Measurements from ENCODE around the gene SLC7A8.
"Not testable (repeated sequence)": the region's sequence is repeated elsewhere in the genome, so short reads cannot be mapped to it uniquely, and the experiment has no call there.

The SLC7A8 gene

DNA sequence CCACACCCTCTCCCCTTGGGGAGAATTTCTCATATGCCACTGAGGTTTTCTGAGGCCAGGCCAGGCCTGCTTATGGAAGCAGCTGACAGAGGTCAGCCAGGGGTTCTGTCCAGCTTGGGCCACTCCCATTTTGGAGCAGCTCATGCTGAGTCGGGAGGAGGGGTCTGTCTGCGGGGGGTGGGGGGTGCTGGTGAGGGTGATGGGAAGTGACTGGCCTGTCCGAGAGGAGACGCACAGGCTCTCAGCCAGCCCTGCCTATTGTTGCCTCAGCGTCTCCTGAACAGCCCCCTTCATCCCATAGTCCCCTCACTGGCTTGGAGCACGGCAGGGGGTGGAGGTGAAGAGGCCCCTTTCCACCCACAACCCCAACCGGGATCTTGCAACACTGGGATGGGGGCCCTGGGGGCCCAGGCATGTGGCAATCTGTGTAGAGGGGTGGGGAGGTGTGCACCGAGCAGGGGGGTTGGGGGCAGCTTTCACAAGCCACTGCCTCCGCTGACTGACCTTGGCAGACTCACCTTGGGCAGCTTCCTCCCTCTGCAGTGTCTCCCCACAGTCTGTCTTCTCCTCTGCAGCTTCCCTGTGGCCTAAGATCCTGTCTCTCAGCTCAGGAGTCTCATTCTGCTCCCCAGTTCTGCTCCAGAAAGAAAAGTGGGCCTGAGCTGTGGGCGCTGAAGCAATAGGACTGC lies 69.9 kb downstream of the SLC7A8 start:
- no peak for DNase-seq

DNA sequence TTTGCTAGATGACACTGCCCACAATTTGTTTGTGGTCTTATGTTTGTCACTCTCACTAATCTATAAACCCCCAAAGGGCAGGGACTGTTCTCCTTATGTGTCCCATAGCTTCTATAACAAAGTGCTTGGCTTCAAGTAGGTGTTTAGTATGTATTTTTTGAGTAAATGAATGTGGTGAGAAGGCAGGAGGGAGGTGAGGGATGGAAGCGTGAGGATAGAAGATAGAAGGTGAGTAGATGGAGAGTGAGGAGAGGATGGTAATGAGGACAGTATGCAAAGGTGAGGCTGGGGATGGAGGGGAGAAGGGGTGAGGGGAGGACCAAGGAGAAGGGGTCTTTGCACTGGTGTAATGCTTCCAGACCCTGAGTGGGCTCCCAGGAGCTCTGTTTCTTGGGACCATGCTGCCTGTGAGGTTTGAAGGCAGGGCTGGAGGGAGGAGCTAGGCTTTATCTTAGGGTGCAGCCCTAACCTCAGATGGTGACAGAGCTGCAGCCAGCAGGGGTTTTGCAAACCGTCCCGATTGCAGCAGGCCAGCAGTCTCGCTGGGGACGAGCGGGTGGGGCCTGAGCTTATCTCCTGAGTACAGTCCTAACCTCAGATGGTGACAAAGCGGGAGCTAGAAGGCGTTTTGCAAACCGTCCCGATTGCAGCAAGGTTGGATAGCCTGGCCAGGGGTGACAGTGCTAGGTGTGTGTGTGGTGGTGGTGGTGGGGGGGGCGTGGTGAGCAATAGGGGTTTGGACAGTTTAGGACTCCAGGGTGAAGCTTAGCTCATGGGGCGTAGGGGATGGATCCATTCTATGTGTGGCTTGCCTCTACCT lies 70.9 kb downstream of the SLC7A8 start:
- no peak for DNase-seq

DNA sequence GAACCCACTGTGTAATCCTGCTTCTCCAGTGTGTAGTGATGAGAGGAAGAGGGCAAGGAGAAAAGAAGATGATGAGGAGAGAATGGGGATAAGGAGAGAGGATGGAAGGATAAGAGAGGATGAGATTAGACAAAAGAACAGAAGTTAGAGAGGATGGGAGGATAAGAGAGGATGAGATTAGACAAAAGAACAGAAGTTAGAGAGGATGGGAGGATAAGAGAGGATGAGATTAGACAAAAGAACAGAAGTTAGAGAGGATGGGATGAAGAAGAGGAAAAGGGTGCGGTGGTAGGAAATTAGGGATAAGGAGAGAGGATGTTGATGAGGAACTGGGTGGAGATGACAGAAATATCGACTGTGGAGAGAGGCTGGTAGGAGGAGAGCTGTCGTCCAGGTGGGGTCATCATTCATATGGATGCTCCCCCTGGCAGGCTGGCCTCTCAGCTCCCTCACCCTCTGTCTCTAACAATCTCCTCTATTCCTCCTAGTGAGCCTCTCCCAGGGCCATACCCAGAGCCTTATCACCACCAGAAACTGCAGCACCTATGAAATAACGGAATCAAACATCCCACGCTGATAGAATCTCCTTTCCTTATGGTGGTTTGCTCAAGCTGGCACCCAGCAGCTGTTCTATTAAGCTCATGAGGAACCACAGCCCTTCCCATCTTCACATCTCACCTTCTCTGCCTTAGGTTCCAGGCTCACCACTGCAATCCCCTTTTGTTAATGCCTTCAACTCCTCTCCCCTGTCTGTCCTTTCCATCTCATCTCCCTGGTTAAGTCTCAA lies 72.7 kb downstream of the SLC7A8 start:
- no peak for DNase-seq

DNA sequence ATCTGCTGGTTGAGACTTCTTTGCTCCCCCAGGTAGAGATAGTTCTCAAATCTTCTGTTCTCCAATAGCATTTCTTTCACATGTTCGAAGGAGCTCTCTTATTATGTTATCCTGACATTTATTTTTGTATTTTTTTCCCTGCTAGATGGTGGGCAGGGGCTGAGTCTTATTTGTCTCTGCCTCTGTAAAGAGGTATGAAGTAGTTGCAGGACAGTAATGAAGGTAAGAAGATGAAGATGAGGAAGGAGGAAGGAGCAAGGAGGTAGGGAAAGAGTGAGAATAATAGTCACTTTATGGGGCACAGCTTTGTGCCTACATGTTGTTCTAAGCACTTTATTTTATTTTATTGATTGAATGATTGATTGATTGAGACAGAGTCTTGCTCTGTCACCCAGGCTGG lies 73.7 kb downstream of the SLC7A8 start:
- no peak for DNase-seq

DNA sequence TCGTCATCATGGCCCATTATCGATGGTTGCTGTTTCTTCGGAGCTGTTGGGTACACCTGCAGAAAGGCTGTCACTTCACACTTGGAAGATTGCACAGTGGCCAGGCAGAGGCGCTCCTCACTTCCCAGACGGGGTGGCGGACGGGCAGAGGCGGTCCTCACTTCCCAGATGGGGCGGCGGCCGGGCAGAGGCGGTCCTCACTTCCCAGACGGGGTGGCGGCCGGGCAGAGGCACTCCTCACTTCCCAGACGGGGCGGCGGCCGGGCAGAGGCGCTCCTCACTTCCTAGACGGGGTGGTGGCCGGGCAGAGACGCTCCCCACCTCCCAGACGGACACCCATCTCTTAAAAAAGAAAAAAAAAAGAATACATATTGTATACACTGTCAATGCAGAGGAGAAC lies 75.3 kb downstream of the SLC7A8 start:
- DNase-seq = not testable (repeated sequence)

DNA sequence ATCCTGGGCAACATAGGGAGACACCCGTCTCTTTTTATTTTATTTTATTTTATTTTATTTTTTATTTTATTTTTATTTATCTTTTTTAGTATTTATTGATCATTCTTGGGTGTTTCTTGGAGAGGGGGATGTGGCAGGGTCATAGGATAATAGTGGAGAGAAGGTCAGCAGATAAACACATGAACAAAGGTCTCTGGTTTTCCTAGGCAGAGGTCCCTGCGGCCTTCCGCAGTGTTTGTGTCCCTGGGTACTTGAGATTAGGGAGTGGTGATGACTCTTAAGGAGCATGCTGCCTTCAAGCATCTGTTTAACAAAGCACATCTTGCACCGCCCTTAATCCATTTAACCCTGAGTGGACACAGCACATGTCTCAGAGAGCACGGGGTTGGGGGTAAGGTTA lies 75.8 kb downstream of the SLC7A8 start:
- DNase-seq = not testable (repeated sequence)

DNA sequence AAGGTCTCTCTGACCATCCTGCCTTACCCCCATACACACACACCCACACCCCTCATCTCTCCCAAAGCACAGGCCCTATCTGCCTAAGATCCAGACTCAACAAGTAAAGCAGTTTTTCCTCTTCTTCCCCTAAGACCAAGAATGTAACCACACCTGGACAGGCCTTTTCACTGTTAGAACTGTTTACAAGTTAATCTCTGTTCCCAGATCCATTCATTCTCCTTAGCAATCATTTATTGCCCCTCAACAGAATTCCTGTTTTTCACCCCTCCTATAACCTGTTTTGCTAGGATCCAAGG lies 76.8 kb downstream of the SLC7A8 start:
- DNase-seq = no peak

DNA sequence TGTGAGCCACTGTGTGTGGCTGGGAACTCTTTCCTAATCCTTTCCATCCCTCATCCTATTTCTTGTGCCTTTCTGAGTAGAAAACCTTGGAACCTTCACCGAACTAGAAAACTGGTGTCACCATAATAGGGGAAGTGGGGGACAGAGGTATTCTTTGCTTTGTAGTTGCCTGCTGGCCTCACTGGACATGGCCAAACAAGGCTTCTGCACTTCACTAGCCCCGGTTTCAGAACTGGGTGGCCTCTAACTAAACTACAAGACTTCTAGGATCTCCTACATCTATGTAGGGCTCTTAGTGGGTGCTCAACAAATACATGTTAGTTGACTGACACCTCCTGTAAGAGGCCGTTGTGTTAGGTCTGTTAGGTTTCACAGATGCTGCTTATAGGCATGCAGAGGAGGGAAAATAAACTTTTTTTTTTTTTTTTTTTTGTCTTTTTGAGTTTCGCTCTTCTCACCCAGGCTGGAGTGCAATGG lies 78.1 kb downstream of the SLC7A8 start:
- no peak for DNase-seq

DNA sequence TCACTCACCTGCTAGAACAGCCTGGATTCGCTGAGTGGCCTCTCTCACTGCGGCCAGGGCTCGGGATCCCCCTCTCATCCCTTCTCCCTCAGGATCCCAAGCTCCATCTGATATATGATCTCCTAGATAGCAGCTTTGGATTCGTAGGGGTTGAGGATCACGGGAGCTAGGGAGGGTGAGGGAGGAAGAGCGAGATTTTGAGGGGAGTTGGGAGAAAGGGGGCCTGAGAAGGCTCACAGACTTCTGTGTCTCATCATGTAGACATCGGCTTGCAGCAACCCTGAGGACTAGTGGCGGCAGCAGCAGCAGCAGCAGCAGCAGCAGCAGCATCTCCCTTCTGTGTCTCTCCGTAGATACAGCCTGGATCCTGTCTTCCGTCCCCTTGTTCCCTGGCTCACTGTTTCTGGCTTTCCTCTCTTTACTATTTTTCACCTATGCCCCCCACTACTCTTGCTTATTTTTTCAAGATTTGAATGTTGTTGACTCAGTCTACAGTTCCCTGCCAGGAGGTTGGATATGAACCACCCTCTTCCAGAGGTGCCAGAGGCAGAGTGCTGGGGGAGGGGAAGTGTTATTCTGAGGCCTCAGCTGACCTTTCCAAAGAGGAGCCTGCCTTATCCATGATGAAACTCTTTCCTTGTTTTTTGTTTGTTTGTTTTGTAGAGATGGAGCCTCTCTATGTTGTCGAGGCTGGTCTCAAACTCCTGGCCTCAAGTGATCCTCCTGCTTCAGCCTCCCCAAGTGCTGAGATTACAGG lies 78.7 kb downstream of the SLC7A8 start, which contains the start of gene CIROP:
Gene CIROP (minus strand): TSS at position 399 of the 757 bp plus-strand sequence. CDS start 69 bp downstream, at position 330.
- DNase-seq = no peak

DNA sequence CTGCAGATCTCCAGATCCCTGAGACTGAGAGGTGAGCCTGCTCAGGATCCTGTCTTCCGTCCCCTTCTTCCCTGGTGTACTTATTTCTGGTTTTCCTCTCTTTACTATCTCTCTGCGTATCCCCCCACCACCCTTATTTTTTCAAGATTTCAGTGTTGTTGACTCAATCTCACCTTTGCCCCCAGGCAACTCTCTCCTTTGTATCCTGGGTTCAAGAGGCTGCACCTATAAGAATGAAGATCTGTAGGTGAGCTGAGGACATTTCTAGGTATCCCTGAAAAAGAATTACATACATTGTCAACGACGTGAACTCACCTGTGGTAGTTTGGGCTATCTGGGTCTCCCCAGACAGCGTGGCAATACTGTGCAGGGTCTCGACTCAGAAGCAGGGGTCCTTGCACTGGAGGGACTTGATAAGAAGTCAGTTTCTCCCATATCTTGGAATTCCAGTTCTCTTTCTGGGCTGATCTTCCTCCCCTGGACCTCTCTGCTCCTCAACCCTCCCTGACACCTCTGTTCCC lies 79.3 kb downstream of the SLC7A8 start:
- no peak for DNase-seq

DNA sequence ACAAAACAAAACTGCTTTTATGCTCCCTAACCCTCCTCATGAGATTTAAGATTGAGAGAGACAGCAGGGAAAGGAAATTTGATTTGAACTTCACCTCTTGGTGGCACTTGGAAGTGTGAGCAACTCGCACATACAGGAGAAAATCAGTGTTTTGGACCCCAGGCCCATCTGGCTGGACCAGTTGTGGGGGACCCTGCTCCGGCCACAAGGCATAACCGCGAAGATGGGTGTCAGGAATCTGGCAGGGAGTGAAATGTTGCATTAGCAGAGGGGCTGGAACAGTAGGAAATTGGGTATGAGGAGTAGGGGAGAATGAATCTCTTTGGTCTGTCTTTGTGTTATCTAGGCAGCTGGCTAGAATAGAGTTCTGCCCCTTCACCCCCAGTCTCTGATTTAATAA lies 79.9 kb downstream of the SLC7A8 start:
- DNase-seq = no peak

DNA sequence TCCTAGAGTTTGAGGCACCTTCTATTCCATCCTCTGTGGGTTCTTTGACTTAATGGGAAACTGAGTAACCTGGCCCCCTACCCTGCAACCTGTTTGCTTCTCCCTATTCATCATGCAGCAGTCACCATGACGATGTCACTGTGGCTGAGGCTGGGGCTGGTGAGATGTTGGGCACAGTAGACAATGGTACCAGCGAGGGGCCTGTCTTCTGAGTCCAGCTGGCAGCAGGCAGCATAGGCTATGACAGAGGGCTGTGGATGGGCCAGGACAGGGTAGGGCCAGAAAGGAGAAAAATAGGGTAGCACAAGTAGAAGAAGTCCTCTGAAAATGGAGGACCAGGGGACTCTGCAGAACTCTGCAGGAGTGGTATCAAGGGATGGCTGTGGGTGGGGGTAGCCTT lies 80.7 kb downstream of the SLC7A8 start:
- DNase-seq = no peak

DNA sequence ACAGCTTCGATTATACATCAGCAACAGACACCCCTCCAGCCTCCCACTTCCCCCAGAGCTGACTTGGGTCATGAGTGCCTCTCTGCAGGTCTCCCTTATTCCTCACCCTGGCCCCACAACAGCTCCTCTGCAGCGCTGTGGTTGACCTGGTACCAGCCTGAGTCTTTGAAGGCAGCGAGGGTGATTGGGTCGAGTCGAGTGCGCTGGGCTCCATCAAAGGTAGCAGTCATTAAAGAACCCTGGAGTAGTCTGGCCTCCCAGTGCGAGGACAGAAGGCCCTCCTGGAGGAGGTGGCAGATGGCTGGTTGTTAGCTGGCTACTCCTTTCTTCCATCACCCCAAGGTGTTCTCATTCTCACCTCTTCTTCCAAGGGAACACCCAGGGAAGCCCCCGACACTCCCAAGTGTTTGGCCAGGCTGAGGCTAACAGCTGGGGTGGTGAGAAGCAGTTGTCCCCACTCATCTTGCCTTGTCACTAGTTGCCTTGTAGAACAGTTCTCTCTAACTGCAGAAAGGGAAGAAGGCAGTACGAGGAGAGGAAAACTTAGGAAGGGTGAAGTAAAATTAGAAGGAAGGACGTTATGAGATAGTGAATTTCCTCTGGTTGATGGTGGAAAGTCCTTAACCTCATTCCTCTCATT lies 81.4 kb downstream of the SLC7A8 start:
- DNase-seq = no peak

DNA sequence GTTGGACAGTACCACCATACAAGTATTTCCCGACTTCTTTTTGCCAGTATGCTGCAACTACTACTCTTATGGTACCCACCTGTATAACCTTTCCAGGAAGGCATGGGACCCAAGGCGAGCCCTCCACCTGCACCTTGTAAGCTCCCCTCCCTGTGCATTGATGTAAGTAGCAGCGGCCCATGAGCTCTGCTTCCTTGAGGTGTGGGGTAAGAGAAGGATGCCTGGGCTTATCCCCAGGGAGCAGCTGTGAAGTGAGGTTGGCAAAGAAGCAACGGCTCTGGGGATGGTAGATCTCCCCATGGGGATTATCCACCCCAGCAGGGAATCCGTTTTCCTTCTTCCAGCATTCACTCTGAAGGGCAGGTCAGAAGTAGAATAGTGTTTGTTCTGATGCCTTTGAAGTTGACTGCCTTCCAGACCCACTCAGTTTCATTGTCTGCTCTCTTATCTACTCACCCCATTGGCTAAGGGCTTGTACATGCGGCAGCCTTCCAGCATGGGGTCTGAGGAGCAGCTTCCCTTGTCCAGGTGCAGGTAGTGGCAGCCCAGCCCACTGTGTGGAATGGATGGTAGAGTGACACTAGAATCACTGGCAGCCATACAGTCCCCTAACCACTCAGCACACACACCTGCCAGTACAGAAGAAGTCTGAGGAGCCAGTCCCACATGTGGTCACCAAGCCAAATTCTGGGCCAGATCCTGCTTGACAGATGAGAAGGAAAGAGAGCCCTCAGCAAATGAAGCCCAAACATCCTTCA lies 82.1 kb downstream of the SLC7A8 start:
- no peak for DNase-seq

DNA sequence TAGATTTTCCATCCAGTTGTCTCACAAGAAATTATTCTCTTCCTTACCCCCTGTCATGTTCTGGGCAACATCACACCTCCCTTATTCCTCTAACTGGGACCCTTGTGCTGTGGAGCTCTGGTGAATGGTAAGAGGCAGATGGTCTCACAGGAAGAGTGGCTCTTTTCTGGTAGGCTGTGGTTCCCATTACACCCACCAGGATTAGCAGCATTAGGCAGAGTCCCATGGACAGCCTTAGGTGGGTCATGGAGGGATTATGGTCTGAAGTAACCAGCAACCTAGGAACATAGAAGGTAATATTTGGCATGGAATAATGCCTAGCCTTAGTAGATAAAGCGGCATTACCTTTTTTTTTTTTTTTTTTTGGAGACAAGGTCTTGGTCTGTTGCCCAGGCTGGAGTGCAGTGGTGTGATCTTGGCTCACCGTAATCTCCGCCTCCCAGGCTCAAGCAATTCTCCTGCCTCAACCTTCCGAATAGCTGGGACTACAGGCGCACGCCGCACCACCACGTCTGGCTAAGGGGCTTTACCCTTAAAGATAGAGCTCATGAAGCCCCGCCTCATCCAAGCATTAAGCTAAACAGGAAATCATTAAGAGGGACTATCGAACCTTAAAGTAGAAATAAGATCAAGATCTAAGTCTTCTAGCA lies 84.1 kb downstream of the SLC7A8 start:
- no peak for DNase-seq

DNA sequence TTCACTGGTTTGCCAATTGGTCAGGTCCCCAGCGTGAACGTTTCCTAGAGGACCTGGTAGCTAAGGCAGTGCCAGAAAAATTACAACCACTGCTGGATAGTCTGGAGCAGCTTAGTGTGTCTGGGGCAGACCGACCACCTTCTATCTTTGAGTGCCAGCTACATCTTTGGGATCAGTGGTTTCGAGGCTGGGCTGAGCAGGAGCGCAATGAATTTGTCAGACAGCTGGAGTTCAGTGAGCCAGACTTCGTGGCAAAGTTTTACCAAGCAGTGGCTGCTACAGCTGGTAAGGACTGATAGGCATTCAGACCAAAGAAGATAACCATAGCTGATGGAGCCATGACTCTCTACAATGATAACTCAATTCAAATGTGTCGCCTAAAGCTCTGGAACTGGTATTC lies 85.7 kb downstream of the SLC7A8 start:
- no peak for DNase-seq

DNA sequence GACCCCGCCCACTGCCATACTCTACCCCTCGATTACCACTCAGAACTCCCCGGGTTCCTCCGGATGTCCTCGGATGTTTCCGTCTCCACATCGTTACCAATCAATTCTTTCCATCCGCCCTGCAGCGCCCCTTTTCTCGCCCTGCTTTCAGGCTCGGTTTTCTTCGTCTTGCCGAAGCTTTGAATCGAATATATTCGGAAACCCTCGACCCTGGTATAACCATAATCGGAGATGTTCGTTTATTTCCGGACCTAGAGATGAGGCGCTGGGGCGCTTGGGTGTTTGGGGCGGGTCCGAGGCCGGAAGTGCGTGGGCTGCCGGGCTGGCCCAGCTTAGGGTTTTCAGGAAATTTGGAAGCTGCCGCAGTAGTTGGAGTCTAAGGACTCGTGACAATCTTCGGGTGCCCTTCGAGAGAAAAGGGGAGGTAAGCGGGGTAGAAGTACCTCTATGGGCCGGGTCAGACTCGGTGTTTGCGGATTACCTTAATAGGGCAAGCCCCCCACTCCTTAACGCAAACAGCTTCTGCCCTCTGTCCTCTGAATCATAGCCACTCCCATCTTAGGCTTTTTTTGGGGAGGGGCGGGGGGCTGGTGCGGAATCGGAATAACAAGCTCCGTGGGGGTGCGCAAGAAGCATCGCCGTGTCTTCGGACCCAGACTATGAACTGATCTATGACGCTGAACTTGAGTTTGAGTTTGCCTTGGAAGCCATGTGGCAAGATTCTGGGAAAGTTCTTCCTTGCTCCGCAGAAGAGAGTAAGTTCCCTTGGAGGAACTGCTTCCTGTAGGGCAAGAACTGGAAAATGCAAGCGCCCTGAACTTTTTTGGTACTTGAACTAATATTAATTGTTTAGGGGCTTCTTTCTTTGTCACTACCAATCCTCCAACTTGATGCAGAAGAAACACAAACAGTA lies 88.0 kb downstream of the SLC7A8 start, which contains the start of gene C14orf119:
Gene C14orf119 (plus strand): TSS at position 310 of the 913 bp plus-strand sequence. CDS start 2,154 bp downstream, outside the sequence.
- no peak for DNase-seq

DNA sequence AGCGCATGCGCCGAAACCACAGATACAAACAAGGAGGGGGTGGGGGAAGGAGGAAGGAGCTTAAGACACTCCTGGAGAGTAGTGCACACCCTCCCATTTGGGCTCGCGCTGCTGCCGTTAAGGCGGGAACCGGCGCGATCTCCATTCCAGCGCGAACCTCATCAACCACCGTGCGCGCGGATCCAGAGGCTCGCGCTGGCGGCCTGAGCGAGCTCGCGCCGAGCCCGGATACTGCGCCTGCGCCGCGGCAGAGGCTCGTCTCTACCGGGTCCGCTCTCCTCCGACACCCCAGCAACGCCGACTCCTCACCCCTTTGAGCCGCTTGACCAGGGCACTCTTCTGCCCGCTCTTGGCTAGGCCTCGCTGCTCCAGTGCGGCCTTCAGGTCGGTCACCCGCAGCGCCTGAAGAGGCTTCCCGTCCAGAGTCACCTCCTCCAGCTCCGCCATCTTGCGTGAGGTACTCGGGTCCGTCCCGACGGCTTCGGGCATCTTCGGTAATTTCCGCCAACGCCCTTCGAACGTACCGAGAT lies 88.7 kb downstream of the SLC7A8 start, which contains the start of gene ACIN1:
Gene ACIN1 (minus strand): TSS at position 471 of the 530 bp plus-strand sequence. CDS start 24 bp downstream, at position 447.
- DNase-seq = no peak

Data from NCI-H146 (cell line).